ACHN (cell line): ENCODE results near the gene ZDHHC8.

Source experiments
- DNase-seq: peaks from one replicate; pipeline ENCODE4 v3.0.0-alpha.2; 2015
- in situ Hi-C: cut with HindIII; loops from 2 replicates; pipeline ENCODE4 v1.10.0; 2017; ENCODE audit warnings: low sequenced_read_pairs, low pct_ligation_motif_present, low pct_unique_long_range_greater_than_20kb

The ZDHHC8 gene

GRCh38 chr22:20125201-20126174, 6.1 kb upstream of the ZDHHC8 start:
- no peak for DNase-seq
- in situ Hi-C loops = no loop called here

GRCh38 chr22:20126284-20127029, 5.1 kb upstream of the ZDHHC8 start:
- in situ Hi-C loops = no loop called here
- no peak for DNase-seq

- in situ Hi-C loops = no loop called here
- no peak for DNase-seq
Measured at GRCh38 chr22:20127318-20127868, 4.2 kb upstream of the ZDHHC8 start.

GRCh38 chr22:20127869-20128618, 3.6 kb upstream of the ZDHHC8 start:
- in situ Hi-C loops = no loop called here
- DNase-seq = no peak

GRCh38 chr22:20128619-20128901, 3.0 kb upstream of the ZDHHC8 start:
- no peak for DNase-seq
- in situ Hi-C loops = no loop called here

- in situ Hi-C loops = no loop called here
- peak; percentile 30 for DNase-seq
Measured at GRCh38 chr22:20128902-20129746, 2.5 kb upstream of the ZDHHC8 start.

- in situ Hi-C loops = no loop called here
- no peak for DNase-seq
Measured at GRCh38 chr22:20129747-20130014, 1.9 kb upstream of the ZDHHC8 start.

GRCh38 chr22:20130319-20130718, 1.3 kb upstream of the ZDHHC8 start:
- in situ Hi-C loops = no loop called here
- no peak for DNase-seq

GRCh38 chr22:20130731-20131596, 640 bp upstream of the ZDHHC8 start:
- peak; percentile 66 for DNase-seq
- in situ Hi-C loops = no loop called here

- in situ Hi-C loops = no loop called here
- DNase-seq = no peak
Measured at GRCh38 chr22:20131859-20132685, 468 bp downstream of the ZDHHC8 start.

- in situ Hi-C loops = no loop called here
- no peak for DNase-seq
Measured at GRCh38 chr22:20132686-20133246, 1.2 kb downstream of the ZDHHC8 start.

GRCh38 chr22:20133930-20134549, 2.4 kb downstream of the ZDHHC8 start:
- no peak for DNase-seq
- in situ Hi-C loops = no loop called here

- in situ Hi-C loops = no loop called here
- DNase-seq = no peak
Measured at GRCh38 chr22:20135265-20135664, 3.7 kb downstream of the ZDHHC8 start.

GRCh38 chr22:20135806-20136602, 4.4 kb downstream of the ZDHHC8 start:
- in situ Hi-C loops = no loop called here
- no peak for DNase-seq

- no peak for DNase-seq
Measured at GRCh38 chr22:20136603-20136873, 4.9 kb downstream of the ZDHHC8 start.

More at GRCh38 chr22:20136603-20136873, 4.9 kb downstream of the ZDHHC8 start:
- in situ Hi-C loops = no loop called here
